H1 (cell line): ENCODE results near the gene SPSB1. TPM values are rescaled to one million over a fixed set of nuclear protein-coding genes. Genes with fewer than 3 reads are reported as not detected.

ENCODE experiments used
- CTCF ChIP-seq, 3 experiments: IDR thresholded peaks; 1 replicate in 2 of 3; 2 replicates in 1 of 3; pipeline versions ENCODE4 v1.5.1 to v1.6.1; 2011; ENCODE audit warnings: low read length in 3 of 3, mild to moderate bottlenecking in 3 of 3, inconsistent platforms in 2 of 3, low read depth in 1 of 3, moderate library complexity in 1 of 3; ENCODE audit not compliant: insufficient read depth in 1 of 3; ENCODE audit errors: control extremely low read depth in 1 of 3
- KDM1A ChIP-seq: fragments of 200-600, 300-600 bp; sonication (generic); IDR thresholded peaks from 2 replicates; pipeline ENCODE4 v1.7.1; 2016; ENCODE audit warnings: mild to moderate bottlenecking, low read length, borderline replicate concordance
- TAF7 ChIP-seq: optimal IDR thresholded peaks from 2 replicates; pipeline ENCODE3; 2011; ENCODE audit warnings: low read depth, mild to moderate bottlenecking, inconsistent platforms, low read length, moderate library complexity, borderline replicate concordance
- TBP ChIP-seq: IDR thresholded peaks from 2 replicates; pipeline ENCODE4 v1.6.1; 2011; ENCODE audit warnings: low read depth, low read length, improper control_type of control experiment
- polyA plus RNA-seq, 7 experiments: library from polyadenylated mRNA; depleted of rRNA in 3 of 7; stranded (reverse) in 5 of 7; unstranded in 2 of 7; fragments of >200 nt in 5 of 7; fragments of 200-250 nt in 2 of 7; gene quantifications; 1 replicate in 5 of 7; 2 replicates in 1 of 7; 4 replicates in 1 of 7; pipeline versions ENCODE4 v1.2.1 to v1.2.3, GENCODE V29; 2011 to 2013; ENCODE audit warnings: missing spikeins in 2 of 7, mixed read lengths in 2 of 7
- total RNA-seq: library from RNA; stranded (reverse); fragmentation: NEBNext Ultra II Directional; extraction: Animal tissue kit (Norgen Biotek cat#: 25700); gene quantifications from 2 replicates; pipeline ENCODE4 v1.2.1, GENCODE V29; 2021
- TF ChIP-seq, protein P1 (sequence below): IDR thresholded peaks from 2 replicates; pipeline ENCODE4 v1.6.1; 2011; ENCODE audit warnings: low read depth, mild to moderate bottlenecking, low read length; ENCODE audit not compliant: insufficient read depth

Gene SPSB1
- total and polyA plus RNA-seq, 2 of the 8 experiments (the other 6 are each of a cell fraction or from before 2014, with no cell fraction given), result 5.3 to 6.4 TPM

DNA sequence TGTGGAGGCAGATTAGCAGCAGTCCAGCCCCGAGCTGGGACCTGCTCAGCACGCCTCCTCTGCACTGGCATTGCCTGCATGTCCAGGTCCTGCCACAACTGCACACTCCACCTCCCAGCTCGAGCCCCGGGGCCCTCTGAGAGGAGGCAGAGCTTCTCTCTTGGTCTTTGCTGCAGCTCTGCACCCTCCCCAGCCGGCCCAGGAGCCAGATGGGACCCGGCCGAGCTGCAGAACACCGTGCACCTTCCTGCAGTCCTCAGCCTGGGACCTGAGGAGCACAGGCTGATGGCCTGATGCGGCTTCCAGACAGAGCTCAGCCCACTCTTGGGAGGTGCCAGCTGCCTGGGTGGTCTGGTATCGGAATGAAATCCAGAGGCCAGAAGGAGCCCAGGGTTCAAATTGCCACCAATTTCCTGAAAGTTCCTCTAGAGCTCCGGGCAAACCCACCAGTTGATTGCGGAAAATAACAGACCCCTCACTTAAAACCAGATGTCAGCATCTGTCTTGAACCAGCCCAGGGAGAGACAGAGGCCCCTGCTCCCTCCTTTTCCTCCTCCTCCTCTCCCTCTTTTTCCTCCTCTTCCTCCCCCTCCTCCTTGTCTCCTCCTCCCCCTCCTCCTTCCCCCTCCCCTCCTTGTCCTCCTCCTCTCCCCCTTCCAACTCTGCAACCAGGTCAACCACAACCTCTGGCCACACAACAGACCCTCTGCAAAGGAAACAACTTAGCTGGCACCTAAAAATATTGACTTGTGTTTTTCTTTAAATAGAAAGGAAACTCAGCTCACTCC lies 10.6 kb upstream of the SPSB1 start (continued):
- TF ChIP-seq CTCF (IDR thresholded peaks at IDR 0.05; ENCODE audit: control extremely low read depth in 1 of 3, insufficient read depth in 1 of 3, low read depth in 1 of 3, low read length in 3 of 3), result no peak
- TF ChIP-seq TAF7, result no peak
- no peak for TF ChIP-seq KDM1A
- no peak for TF ChIP-seq TBP
- TF ChIP-seq, protein P1, sequence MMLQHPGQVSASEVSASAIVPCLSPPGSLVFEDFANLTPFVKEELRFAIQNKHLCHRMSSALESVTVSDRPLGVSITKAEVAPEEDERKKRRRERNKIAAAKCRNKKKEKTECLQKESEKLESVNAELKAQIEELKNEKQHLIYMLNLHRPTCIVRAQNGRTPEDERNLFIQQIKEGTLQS, result no peak
- TF ChIP-seq, all 59 proteins: peak for 0
